CD4-positive, alpha-beta T cell treated with Interleukin-15 for 4 hours (primary cell): Measurements from ENCODE around the gene KPNA3.
"Not testable (repeated sequence)": the region's sequence is repeated elsewhere in the genome, so short reads cannot be mapped to it uniquely, and the experiment has no call there.

ENCODE experiments used
- DNase-seq: peaks from one replicate; pipeline ENCODE4 v3.0.0-alpha.2; 2020; ENCODE audit warnings: low spot score

KPNA3 gene

GRCh38 chr13:49792550-49793324, at the start of gene KPNA3:
KPNA3 (minus strand) TSS chr13:49792682; CDS start chr13:49792506, 176 bp downstream.
- peak; percentile 96 for DNase-seq

GRCh38 chr13:49841964-49842363, 49.5 kb upstream of the KPNA3 start:
- DNase-seq = no peak

- DNase-seq = no peak
Measured at GRCh38 chr13:49840675-49841074, 48.2 kb upstream of the KPNA3 start.

- no peak for DNase-seq
Measured at GRCh38 chr13:49840266-49840665, 47.8 kb upstream of the KPNA3 start.

GRCh38 chr13:49838989-49839388, 46.5 kb upstream of the KPNA3 start:
- DNase-seq = no peak

- DNase-seq = no peak
Measured at GRCh38 chr13:49836516-49836915, 44.0 kb upstream of the KPNA3 start.

GRCh38 chr13:49833402-49833801, 40.9 kb upstream of the KPNA3 start:
- no peak for DNase-seq

- DNase-seq = no peak
Measured at GRCh38 chr13:49831455-49831854, 39.0 kb upstream of the KPNA3 start.

GRCh38 chr13:49830721-49831120, 38.2 kb upstream of the KPNA3 start:
- no peak for DNase-seq

- DNase-seq = no peak
Measured at GRCh38 chr13:49829715-49830114, 37.2 kb upstream of the KPNA3 start.

- no peak for DNase-seq
Measured at GRCh38 chr13:49828453-49828852, 36.0 kb upstream of the KPNA3 start.

GRCh38 chr13:49827891-49828290, 35.4 kb upstream of the KPNA3 start:
- no peak for DNase-seq

- no peak for DNase-seq
Measured at GRCh38 chr13:49827336-49827735, 34.9 kb upstream of the KPNA3 start.

GRCh38 chr13:49821216-49822009, 28.9 kb upstream of the KPNA3 start:
- DNase-seq = no peak

GRCh38 chr13:49820591-49821215, 28.2 kb upstream of the KPNA3 start:
- no peak for DNase-seq

- not testable (repeated sequence) for DNase-seq
Measured at GRCh38 chr13:49816047-49816446, 23.6 kb upstream of the KPNA3 start.

GRCh38 chr13:49814551-49815270, 22.2 kb upstream of the KPNA3 start:
- no peak for DNase-seq

GRCh38 chr13:49812812-49813211, 20.3 kb upstream of the KPNA3 start:
- DNase-seq = no peak

GRCh38 chr13:49811527-49811908, 19.0 kb upstream of the KPNA3 start:
- DNase-seq = no peak

- DNase-seq = no peak
Measured at GRCh38 chr13:49810567-49811526, 18.4 kb upstream of the KPNA3 start.

GRCh38 chr13:49807681-49808080, 15.2 kb upstream of the KPNA3 start:
- DNase-seq = no peak
